Activated CD8-positive, alpha-beta memory T cell treated with anti-CD3 and anti-CD28 coated beads for 48 hours (primary cell): ENCODE measurements around the gene HNRNPK.
"Not testable (repeated sequence)": the region's sequence is repeated elsewhere in the genome, so short reads cannot be mapped to it uniquely, and the experiment has no call there.

Source experiments
- DNase-seq, 3 experiments: peaks; one replicate each; pipeline ENCODE4 v3.0.0-alpha.2; 2020; ENCODE audit warnings: low read depth in 2 of 3, low spot score in 2 of 3

HNRNPK gene

DNA sequence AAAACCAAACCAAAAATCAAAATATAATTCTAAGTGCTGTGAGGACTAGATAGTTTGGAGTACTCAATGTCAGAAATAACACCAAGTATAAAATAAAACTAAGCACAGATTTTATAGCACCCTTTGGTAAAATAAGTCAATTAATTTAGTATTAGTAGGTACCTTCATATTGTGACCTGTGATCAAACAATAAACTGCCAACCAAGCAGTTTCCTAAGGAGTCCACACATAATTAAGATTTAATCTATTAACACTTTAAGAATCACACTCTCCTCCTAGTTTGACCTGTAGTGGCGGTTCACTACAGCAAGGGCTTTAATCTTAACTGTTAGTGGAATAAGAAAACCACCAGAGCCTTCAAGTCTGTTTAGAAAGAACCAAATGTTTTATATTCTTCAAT lies 2.8 kb downstream of the HNRNPK start:
- DNase-seq, result no peak

DNA sequence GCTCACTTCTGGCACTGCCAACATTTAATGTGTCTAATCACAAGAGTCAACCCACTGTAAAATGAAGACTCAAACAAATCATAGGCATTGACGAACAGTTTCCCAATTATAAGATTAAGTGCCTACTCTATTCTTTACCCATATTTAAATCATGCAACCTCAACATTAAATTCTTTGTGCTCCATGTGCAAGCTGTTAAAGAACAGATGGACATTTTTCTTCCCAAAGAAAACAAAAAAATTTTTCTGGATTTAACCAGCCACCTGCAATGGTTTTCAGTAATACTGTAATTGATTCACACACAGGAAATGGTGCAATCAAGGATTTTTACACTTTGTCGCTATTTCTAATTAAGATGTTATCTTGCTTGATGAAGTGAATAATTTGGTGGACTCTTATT lies 3.6 kb downstream of the HNRNPK start:
- DNase-seq, result no peak

- no peak for DNase-seq
Measured at GRCh38 chr9:83975300-83975699, 4.7 kb downstream of the HNRNPK start.

DNA sequence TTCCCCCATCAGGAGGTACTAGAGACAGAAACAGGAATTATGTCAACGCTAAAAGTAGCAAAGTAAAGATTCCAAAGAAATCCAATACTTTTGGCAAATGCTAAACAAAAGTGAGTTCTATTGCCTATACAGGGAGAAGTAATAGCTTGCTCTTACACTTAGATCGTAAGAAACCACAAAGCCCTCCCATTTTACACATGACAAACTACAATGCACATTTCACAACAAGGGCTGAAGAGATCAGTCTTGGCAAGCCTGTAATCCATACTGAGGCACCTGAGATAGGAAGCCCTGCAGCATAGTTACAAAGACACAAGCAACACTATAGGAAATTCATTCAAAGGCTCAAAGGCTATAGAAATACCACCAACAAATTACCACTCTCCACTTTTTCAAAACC lies 7.7 kb downstream of the HNRNPK start:
- no peak for DNase-seq

DNA sequence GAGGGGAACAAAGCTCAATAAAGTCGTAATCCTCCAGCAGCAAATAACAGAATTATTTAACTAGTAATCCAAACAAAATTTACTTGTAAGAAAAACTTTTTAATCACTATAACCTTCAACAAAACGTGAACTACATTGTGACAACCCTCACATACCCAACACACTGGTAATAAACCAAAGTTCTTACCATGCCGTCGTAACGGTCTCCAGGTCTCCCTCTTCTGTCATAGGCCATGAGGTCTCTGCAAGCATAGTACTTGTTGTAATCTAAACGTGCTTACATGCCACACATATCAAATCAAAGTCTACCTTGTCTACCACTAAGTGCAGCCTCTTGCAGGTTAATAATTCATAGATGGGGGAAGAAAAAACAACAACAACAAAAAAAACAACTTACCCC lies 8.5 kb downstream of the HNRNPK start:
- DNase-seq, result no peak

- no peak for DNase-seq
Measured at GRCh38 chr9:83969602-83970001, 10.4 kb downstream of the HNRNPK start.

DNA sequence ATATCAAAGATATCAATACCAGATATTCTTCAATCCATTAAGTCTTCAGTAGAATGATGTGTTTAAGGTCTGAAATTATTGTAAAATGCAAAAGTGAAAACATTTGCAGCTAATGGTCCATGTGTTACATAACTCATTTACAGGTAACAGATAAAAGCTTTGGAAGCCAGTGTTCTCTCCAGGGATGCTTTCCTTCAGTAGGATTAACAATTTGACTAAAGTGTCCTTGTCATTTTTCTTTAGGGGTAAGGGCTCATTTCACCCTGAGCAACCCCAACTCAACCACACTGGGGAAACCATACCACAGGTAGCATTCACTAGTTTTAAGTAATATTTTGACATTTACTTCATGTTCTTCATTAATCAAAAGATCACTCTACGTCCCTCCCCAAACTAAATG lies 12.9 kb downstream of the HNRNPK start:
- DNase-seq, result no peak

DNA sequence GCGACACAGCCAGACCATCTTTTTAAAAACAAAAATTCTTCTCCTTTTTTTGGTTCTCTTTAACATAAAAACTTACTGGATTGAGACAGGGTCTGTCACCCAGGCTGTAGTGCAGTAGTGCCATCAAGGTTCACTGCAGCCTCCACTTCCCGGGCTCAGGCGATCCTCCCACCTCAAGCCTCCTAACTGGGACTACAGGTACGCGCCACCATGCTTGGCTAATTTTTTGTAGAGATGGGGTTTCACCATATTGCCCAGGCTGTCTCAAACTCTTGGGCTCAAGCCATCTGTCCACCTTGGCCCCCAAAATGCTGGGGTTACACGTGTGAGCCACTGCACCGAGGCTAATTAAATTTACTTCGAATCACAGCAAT lies 13.8 kb downstream of the HNRNPK start:
- peak in 1 of 3 experiments; percentile 15 for DNase-seq

GRCh38 chr9:83965350-83966208 lies 14.4 kb downstream of the HNRNPK start:
- no peak for DNase-seq

DNA sequence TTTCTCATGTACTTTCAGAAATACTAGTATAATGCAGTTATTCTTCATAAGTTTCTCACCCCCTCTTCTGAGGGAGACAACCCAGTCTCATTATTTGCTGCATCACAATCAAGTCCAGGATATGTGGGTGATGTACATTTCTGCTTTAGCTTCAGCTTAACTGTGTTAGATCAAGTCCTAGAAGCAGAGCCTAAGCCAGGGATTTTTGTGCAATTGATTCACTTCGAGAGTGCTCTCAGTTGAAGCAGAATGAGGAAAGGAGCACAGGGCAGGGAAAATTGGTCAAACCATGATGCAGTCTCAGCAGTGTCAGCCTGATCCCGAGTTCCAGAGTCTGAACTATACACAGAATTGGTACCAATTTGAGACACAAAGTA lies 15.1 kb downstream of the HNRNPK start:
- DNase-seq, result no peak

DNA sequence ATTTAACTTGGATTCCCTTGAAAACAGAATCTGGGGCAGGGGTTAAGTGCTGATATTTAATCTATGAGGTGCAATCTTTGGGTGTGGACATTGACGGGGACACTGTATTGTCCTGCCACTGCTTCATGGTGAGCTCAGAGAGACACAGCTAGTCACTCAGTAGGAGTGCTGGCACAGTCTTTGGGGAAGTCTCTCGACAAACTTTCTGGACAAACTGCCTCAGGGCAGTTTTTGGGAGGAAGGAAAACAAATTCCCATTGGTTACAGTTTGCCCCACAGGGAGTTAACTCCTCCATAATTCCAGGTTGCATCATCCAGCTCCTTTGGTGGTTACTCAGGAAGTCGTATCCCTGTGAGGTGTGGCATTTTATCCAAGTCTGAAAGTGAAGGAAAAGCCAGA lies 17.9 kb downstream of the HNRNPK start:
- DNase-seq, result no peak

- DNase-seq, result no peak
Measured at GRCh38 chr9:83960991-83961390, 19.0 kb downstream of the HNRNPK start.

DNA sequence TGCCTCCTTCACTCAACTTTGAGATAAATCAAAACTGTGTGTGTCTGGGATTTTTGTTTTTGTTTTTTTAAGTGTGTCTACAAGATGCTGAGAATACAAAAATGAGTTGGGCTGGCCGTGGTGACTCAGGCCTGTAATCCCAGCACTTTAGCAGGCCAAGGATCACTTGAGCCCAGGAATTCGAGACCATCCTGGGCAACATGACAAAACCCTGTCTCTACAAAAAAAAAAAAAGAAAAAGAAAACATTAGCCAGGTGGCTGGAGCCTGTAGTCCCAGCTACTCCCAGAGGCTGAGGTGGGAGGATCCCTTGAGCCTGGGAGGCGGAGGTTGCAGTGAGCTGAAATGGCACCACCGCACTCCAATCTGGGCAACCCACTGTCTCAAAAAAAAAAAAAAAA lies 21.0 kb downstream of the HNRNPK start:
- DNase-seq, result no peak

- no peak for DNase-seq
Measured at GRCh38 chr9:83957248-83957513, 22.8 kb downstream of the HNRNPK start.

- DNase-seq, result peak; percentile 29 to 51 (median 48)
Measured at GRCh38 chr9:83956436-83957247, 23.4 kb downstream of the HNRNPK start.

DNA sequence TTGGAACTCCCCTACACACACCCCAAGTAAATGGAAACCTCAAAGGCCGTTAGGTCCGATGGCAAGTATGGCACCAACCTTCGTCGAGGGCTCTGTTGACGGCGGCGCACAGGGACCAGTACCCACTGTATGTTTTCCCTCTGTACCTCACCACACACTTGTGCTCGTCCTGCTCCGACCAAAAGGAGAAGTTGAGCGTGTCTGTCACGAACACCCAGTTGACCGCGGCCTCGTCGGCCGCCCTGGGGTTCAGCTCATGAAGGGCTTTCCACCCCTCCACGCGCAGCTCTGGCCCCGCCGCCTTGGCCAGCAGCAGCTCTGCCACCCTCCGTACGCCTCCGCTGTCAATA lies 24.0 kb downstream of the HNRNPK start:
- DNase-seq, result peak in 2 of 3 experiments; percentile 20 to 29

GRCh38 chr9:83948096-83948495 lies 31.9 kb downstream of the HNRNPK start:
- not testable (repeated sequence) for DNase-seq

DNA sequence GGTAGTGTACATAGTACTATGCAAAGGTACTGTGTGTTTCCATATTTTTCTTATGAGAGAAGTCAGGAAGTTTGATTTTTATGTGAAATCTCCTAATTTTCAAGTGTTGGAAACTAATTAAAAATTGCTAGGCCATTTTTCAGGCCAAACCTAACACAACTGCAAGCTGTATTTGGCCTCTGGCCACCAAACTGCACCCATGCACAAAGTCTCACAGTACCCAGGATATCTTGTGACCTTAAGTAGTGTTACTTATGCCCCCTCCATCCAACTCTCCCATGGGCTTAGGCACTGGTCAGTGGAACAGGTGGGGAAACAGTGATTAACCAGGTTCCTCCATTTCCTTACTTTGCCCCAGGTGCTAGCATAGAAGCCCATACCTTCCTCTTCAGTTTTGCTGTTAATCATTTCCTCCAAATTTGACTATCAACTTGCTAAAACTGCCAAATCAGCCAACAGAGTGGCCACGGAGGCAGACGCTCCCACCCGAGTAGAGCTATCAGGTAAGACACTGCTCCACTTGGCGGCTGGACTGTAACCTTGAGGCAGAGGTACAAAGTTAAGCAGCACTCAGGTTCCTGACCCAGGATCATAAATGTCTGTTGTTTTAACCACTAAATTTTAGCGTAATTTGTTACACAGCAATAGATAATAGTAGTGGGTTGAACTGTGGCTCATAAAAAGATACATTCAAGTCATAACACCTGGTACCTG lies 39.3 kb downstream of the HNRNPK start:
- no peak for DNase-seq

- DNase-seq, result no peak
Measured at GRCh38 chr9:83937861-83938455, 42.1 kb downstream of the HNRNPK start.

- DNase-seq, result no peak
Measured at GRCh38 chr9:83936523-83936922, 43.5 kb downstream of the HNRNPK start.

GRCh38 chr9:83935276-83935935 lies 44.6 kb downstream of the HNRNPK start:
- no peak for DNase-seq
